GM12874 (cell line): ENCODE results near the gene DCXR.

Source experiments
- CTCF ChIP-seq: IDR thresholded peaks from 2 replicates; pipeline ENCODE4 v1.5.1; 2011; ENCODE audit warnings: low read depth, mild to moderate bottlenecking, control low read depth, low read length, moderate library complexity; ENCODE audit not compliant: insufficient read depth

Gene DCXR

GRCh38 chr17:82047914-82048570 lies 10.5 kb upstream of the DCXR start:
- no peak for TF ChIP-seq CTCF

- TF ChIP-seq CTCF = no peak
Measured at GRCh38 chr17:82047379-82047778, 9.9 kb upstream of the DCXR start.

GRCh38 chr17:82046903-82047302 lies 9.4 kb upstream of the DCXR start:
- no peak for TF ChIP-seq CTCF

DNA sequence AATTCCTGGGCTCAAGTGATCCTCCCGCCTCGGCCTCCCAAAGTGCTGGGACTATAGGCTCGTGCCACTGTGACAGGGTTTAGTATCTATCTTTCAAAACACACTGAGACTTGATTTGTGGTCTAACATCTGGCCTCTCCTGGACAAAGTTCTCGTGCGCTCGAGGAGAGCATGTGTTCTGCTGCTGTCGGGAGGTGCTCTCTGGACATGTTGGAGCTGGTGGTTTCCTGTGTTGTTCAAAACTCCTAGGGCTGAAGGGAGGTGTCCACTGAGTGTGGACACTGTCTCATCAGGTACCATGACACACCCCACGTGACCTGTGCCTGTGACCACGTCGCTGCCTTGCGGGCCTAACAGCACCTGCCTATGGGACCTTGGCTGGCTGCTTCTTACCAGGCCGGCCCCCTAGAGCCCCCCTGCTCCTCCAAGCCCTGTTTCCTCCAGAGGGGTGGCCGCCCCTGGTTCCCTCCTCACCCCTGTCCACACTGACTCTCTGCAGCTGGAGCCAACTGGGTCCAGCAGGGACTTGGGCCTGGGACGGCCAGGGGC lies 8.5 kb upstream of the DCXR start:
- no peak for TF ChIP-seq CTCF

DNA sequence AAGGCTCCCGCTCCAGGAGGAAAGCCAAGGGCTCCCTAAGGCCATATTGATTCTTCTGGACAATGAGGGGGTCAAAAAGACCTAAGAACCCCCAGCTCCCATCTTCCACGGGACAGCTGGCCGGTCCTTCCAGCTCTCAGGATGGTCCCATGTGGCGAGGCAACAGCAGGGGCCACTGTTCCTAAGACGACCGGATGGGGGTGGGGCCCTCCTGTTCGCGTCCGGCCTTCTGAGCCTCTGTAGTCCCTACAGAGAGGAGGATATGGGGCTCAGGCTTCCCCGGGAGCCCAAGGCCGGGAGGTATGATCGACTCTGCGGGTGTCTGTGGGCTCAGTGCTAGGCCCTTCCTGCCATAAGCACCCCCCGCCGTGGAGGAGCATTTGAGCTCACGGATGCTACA lies 6.0 kb upstream of the DCXR start:
- no peak for TF ChIP-seq CTCF

DNA sequence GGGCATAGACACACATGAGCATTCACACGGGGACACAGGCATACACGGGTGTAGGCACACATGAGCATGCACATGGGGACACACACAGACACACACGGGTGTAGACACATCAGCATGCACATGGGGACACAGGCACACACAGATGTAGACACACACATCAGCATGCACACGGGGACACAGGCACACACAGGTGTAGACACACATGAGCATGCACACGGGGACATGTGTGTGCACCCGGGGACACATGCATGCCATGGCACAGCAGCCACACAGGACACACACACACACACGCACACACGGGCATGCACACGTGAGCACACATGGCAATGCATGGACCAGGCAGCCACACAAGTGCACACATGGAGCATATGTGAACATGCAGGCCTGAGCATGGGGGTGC lies 5.2 kb upstream of the DCXR start:
- TF ChIP-seq CTCF = no peak

- no peak for TF ChIP-seq CTCF
Measured at GRCh38 chr17:82041144-82041814, 3.8 kb upstream of the DCXR start.
